Vagina (tissue), 2 donors: ENCODE results near the gene CD248.

Experiments
- POLR2A ChIP-seq, 2 donors: fragments of 450-650 bp; IDR thresholded peaks; one replicate each; pipeline ENCODE4 v1.6.1; 2017; ENCODE audit warnings: antibody characterized with exemption in 2 of 2, mild to moderate bottlenecking in 2 of 2, moderate library complexity in 2 of 2
- TF ChIP-seq, protein P1 (sequence below), 3 experiments: fragments of 450-650 bp in 2 of 3; fragments of 200-600 bp in 1 of 3; sonication (generic) in 1 of 3; IDR thresholded peaks; one replicate each; pipeline ENCODE4 v1.5.1; 2017 to 2019; ENCODE audit warnings: antibody characterized with exemption in 3 of 3, mild to moderate bottlenecking in 2 of 3, moderate library complexity in 2 of 3

DNA sequence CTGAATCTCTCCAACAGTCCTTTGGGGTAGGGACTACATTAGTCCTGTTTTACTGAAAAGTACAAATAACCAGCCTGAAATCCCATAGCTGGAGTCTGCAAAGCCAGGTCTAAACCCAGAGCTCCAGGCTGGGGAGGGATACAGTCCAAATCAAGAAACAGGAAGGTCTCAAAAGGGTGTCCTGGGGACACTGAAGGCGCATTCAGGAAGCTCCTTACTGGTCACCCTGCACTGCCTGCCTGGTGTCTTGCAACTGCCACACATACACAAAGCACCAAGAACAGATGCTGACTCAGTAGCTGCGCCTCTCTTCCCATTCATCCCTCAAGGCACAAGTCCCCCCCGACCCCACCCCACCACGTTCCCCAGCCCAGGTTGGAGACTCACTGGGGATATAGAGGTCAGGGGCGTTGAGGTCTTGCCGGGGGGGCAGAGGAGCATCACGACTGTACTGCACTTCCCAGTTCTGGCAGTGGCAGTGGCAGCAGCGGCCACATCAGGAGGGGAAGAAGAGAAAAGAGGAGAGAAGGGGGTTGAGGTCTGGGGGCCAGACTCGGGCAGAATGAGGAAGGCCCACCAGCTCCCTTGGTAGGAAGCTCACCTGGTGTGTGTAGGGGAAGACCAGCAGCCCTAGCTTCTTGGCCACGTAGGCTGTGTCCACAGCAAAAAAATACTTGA lies 29.5 kb downstream of the CD248 start:
- TF ChIP-seq, protein P1, sequence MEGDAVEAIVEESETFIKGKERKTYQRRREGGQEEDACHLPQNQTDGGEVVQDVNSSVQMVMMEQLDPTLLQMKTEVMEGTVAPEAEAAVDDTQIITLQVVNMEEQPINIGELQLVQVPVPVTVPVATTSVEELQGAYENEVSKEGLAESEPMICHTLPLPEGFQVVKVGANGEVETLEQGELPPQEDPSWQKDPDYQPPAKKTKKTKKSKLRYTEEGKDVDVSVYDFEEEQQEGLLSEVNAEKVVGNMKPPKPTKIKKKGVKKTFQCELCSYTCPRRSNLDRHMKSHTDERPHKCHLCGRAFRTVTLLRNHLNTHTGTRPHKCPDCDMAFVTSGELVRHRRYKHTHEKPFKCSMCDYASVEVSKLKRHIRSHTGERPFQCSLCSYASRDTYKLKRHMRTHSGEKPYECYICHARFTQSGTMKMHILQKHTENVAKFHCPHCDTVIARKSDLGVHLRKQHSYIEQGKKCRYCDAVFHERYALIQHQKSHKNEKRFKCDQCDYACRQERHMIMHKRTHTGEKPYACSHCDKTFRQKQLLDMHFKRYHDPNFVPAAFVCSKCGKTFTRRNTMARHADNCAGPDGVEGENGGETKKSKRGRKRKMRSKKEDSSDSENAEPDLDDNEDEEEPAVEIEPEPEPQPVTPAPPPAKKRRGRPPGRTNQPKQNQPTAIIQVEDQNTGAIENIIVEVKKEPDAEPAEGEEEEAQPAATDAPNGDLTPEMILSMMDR (IDR thresholded peaks at IDR 0.05), result no peak
- TF ChIP-seq POLR2A (IDR thresholded peaks at IDR 0.05), result no peak
